COLO668 (cell line): ENCODE results near the gene ZNF609.
"Not testable (repeated sequence)": the region's sequence is repeated elsewhere in the genome, so short reads cannot be mapped to it uniquely, and the experiment has no call there.

Experiments
- DNase-seq: peaks from one replicate; lab custom pipeline; 2025; ENCODE audit not compliant: unreplicated experiment; lab: John Stamatoyannopoulos, UW

ZNF609 gene

GRCh38 chr15:64574301-64575017 lies 114.1 kb downstream of the ZNF609 start:
- no peak for DNase-seq

- no peak for DNase-seq
Observed at GRCh38 chr15:64580696-64581407, 120.5 kb downstream of the ZNF609 start.

- no peak for DNase-seq
Observed at GRCh38 chr15:64581408-64581761, 121.0 kb downstream of the ZNF609 start.

GRCh38 chr15:64582202-64582601 lies 121.8 kb downstream of the ZNF609 start:
- DNase-seq, result no peak

- no peak for DNase-seq
Observed at GRCh38 chr15:64583519-64583918, 123.1 kb downstream of the ZNF609 start.

GRCh38 chr15:64583983-64584382 lies 123.6 kb downstream of the ZNF609 start:
- DNase-seq, result no peak

GRCh38 chr15:64586259-64586870 lies 126.0 kb downstream of the ZNF609 start:
- no peak for DNase-seq

- DNase-seq, result no peak
Observed at GRCh38 chr15:64586984-64587383, 126.6 kb downstream of the ZNF609 start.

- DNase-seq, result no peak
Observed at GRCh38 chr15:64589435-64590084, 129.2 kb downstream of the ZNF609 start.

GRCh38 chr15:64592845-64593244 lies 132.5 kb downstream of the ZNF609 start:
- DNase-seq, result not testable (repeated sequence)

GRCh38 chr15:64596701-64597476 lies 136.5 kb downstream of the ZNF609 start:
- DNase-seq, result no peak

- DNase-seq, result no peak
Observed at GRCh38 chr15:64597477-64597822, 137.1 kb downstream of the ZNF609 start.

- no peak for DNase-seq
Observed at GRCh38 chr15:64599226-64599625, 138.8 kb downstream of the ZNF609 start.

GRCh38 chr15:64599716-64600115 lies 139.3 kb downstream of the ZNF609 start:
- no peak for DNase-seq

- DNase-seq, result no peak
Observed at GRCh38 chr15:64600794-64601193, 140.4 kb downstream of the ZNF609 start.

GRCh38 chr15:64604319-64604718 lies 143.9 kb downstream of the ZNF609 start:
- no peak for DNase-seq

GRCh38 chr15:64607416-64607815 lies 147.0 kb downstream of the ZNF609 start:
- not testable (repeated sequence) for DNase-seq

GRCh38 chr15:64610257-64610919 lies 150.0 kb downstream of the ZNF609 start:
- DNase-seq, result no peak

- DNase-seq, result no peak
Observed at GRCh38 chr15:64611085-64611725, 150.8 kb downstream of the ZNF609 start.

- DNase-seq, result no peak
Observed at GRCh38 chr15:64614519-64614918, 154.1 kb downstream of the ZNF609 start.
